Forelimb muscle (tissue), 1 donor: ENCODE data around the gene MYOM1. TPM values are rescaled to one million over a fixed set of nuclear protein-coding genes. Genes with fewer than 3 reads are reported as not detected.

Experiments used
- DNase-seq: peaks from one replicate; pipeline ENCODE4 v3.0.0-alpha.2; 2013; ENCODE audit warnings: low read depth
- polyA plus RNA-seq: library from polyadenylated mRNA; unstranded; fragments of 120-200 nt; gene quantifications from one replicate; pipeline ENCODE4 v1.2.1, GENCODE V29; 2013; ENCODE audit not compliant: insufficient read length

The MYOM1 gene
- polyA plus RNA-seq, 1 donor, result 731 TPM

DNA sequence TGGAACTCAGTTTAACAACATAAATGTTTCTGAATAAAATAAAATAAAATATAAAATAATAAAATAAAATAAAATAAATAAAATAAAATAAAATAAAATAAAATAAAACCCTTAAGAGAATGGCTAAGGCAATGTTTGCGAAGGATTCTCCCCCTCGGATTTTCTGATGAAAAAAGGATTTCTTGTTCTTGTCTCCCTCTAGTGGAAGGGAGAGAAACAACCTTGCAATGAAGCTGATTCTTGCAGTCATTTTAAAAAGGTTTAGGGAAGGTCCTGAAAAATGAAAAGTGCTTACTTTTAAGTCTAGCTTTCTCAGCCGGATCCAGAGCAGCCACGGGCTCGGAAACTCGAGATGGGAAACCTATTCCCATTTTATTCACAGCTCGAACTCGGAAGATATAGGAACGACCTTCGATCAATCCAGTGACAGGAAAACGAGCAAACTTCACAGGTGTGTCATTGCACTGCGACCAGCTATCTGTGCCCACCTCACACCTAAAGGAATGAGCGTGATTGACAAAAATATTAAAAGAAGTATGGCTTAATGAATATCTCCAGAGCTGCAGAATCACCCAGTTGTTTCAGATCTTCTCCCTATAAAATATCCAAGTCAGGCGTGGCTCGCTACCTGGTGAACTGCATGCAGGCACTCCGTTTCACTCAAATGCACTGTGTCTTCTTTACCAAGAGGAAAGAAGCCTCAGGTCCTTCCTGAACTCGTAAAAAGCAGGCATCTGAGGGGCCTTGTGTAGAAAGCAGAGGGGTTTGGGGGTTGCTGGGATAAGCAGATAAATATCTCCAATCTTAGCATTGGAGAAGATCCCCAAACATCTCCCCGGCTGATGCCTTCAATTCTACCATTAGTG is 68.1 kb downstream of the MYOM1 start:
- DNase-seq, result no peak

DNA sequence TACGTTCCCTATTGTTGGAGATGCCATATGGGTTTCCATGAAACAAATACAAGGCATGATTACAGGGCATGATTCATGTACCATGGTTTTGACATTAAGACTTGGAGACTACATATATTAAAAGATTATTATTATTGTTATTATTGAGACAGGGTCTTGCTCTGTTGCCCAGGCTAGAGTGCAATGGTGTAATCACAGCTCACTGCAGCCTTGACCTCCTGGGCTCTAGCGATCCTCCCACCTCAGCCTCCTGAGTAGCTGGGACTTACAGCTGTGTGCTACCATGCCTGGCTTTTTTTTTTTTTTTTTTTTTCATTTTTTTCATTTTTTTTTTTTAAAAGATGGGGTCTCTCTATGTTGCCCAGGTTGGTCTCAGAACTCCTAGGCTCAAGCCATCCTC is 69.1 kb downstream of the MYOM1 start:
- no peak for DNase-seq

DNA sequence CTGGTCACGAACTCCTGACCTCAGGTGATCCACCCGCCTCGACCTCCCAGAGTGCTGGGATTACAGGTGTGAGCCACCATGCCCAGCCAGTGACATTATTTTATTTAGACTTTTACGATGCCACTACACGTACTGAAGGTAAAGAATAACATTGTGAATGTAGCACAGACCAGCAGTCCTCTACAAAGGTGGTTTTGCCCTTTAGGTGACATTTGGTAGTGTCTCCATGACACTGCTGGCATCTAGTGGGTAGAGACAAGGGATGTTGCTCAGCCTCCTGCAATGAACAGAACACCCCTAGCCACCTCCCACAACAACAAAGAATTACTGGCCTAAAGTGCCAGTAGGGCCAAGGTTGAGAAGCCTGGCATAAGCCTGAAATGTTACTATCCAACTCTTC is 69.5 kb downstream of the MYOM1 start:
- DNase-seq, result no peak

DNA sequence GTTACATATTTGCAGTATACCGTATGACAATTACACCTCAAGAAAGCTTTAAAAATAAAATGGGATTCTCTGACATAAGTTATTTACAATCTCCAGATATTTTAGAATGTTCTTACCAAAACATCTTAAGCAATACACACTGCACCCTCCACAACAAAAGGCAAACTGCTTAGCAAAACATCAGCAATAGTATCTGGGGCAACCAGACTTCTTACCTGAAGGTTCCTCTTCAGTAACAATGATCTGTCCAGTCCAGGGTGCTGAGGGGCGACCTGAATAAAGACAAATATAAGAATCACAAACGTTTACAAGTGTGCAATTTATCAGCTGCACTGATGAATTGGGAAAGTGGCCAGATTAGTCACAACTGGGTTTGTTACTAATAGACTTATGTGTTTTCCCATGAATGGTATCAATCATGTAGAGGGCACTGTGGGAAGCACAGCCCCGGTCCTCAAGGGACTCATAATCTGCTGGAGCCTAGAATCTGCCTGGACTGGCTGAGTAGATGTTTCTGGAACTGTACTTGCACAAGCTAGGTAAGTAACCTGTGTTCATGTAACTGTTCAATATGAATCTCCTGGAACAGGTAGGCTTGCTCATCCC is 70.7 kb downstream of the MYOM1 start:
- DNase-seq, result no peak

DNA sequence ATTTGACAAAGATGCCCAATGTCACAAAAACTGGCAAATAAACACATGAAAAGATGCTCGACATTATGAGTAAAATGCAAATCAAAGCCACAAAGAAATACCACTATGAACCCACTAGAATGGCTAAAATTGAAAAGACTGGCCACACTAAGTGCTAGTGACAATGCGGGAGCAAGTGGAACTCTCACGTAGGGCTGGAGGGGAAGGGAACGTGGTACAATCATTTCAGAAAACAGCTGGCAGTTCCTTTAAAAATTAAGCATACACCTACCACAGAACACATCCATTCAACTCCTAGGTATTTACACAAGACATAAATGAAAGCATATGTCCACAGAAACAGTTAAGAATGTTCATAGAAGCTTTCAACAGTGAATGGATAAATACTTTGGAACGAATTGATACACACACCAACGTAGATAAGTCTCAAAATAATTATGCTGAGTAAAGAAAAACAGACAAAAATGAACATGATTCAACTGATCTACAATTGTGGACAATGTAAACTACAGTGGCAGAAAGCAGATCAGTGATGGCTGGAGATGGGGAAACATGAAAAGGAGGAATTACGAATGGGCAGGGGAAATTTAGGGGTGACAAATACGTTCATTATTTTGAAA is 71.7 kb downstream of the MYOM1 start:
- no peak for DNase-seq

DNA sequence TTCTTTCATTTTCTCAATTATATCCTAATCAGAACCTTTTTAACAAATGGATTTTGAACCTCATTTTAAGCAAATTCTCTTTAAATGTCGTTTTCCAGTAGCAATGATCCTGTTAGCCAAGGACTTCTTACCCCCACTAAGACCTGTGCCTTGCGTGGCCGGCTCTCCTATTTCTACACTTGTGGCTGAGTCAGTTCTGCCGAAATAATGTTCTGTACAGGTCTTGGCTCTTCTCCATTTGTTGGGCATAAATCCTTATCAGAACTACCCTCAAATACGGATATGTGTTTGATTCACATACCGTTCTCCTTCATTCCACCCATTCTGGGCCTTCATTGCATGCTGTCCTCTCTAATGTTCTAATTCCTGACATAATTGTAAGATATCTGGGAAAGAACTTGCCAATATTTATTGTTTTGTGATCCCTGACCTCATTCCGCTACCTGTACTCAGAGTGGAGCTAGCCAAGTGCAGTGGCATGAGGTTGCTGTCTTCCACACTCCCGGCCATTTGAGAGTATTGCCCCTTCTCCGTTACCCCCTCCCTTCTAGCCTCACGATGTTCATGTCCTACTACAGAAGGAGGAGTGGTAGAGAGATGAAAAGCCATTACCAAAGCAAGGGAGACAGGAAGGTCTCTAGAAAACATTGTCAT is 78.7 kb downstream of the MYOM1 start:
- no peak for DNase-seq

DNA sequence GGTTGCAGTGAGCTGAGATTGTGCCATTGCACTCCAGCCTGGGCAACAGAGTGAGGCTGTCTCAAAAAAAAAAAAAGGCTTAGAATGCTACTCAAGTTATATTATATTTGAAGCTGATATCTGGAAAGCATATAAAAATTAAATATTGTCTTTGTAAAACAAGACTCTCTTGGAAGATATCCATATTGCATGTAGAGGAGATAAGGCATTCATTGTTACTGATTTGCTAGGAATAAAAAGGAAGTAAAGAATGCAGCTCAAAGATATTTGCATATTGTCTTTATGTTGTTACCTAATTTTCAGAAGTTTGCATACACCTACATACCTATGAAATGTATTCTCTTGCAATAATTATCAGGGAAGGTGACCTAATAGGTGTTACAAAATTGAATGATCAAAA is 79.4 kb downstream of the MYOM1 start:
- DNase-seq, result no peak

DNA sequence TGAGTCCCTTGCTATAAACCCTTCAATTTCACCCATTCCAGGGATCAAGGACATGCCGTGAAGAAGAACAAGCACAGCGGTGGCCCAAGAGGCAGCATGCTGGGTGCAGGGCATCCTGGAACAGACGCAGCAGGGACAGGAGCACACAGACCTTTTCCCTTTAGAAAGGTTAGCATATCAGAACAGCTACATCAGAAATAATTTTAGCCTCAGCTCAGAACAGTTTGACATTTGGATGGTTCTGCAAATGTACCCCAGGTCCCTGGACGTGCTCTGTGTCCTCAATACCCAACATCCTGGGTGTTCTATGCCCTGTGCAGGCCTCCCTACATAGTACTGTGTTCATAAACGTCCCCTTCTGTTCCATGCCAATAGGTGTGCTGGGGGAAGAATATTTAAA is 80.4 kb downstream of the MYOM1 start:
- DNase-seq, result no peak

DNA sequence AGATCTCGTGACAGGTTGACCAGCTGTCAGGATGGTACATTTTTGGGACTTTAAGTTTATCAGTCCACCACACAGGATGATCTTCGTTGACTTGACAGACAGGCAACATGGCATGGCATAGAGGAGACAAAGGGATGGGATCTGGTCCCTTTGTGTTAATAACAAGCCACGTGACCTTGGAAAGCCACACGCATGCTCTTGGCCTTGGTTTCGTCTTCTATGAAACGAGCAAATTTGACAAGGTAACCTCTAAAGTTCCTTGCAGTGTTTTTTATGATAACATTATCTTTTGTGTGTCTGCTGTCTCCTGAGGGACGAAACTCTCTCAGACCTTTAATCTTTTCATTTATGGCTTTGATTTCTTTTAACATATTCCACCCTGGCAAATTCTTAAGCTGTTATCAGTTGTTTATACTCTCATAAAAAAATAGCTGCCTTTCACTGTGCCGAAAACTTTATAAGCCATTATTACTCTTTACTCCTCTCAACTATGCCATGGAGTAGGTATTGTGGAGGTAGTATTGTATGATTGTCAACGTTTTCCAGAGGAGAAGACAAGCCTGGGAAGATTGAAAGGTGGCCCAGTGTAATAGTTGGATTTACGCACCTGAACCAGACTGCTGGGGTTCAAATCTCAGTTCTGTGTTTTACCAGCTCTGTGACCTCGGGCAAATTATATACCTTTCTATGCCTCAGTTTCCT is 81.3 kb downstream of the MYOM1 start:
- no peak for DNase-seq

DNA sequence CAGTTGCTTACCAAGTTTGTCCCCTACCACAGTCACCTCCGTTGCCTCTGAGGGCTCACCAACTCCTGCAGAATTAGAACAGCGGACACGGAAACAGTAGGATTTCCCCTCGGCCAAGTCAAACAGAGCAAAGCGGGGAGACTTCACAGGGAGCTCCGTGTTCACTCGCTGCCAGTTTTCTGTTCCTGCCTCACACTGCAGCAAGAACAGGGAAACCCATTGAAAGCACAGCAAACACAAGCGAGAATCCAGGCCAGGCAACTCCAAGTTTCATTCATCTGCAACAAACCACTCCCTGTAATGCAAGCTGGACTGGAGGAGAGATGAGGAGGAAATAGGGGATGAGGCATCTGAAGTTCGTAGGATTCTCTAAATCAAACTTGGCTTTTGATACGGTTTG is 84.2 kb downstream of the MYOM1 start:
- no peak for DNase-seq

DNA sequence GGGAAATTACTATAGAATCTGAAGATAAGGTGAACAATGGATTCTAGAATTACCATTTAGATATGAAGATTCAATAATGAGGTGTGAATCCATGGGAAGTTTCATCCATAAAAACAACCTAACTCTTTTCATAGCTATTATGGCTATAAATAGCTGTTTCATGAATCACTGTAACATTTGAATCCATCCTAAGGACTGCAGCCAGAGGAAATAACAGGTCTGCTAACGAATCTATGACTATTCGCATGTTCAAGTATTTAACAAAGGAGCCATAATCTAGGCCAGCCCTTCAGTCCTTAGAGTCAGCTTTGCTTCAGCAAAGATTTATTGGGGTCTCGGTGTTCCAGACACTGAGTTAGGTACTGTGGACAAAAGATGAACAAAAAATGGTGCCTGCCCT is 87.1 kb downstream of the MYOM1 start:
- no peak for DNase-seq

DNA sequence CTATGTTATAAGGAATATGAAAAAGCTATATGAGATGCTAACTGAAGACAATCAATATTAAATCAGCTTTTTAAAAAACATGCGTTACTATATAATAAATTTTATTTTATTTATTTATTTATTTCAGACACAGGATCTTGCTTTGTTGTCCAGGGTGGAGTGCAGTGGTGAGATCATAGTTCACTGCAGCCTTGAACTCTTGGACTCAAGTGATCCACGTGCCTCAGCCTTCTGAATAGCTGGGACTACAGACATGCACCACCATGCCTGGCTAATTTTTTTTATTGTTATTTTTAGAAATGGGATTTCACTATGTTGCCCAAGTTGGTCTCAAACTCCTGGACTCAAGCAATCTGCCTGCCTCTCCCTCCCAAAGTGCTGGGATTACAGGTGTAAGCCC is 89.4 kb downstream of the MYOM1 start:
- DNase-seq, result no peak

DNA sequence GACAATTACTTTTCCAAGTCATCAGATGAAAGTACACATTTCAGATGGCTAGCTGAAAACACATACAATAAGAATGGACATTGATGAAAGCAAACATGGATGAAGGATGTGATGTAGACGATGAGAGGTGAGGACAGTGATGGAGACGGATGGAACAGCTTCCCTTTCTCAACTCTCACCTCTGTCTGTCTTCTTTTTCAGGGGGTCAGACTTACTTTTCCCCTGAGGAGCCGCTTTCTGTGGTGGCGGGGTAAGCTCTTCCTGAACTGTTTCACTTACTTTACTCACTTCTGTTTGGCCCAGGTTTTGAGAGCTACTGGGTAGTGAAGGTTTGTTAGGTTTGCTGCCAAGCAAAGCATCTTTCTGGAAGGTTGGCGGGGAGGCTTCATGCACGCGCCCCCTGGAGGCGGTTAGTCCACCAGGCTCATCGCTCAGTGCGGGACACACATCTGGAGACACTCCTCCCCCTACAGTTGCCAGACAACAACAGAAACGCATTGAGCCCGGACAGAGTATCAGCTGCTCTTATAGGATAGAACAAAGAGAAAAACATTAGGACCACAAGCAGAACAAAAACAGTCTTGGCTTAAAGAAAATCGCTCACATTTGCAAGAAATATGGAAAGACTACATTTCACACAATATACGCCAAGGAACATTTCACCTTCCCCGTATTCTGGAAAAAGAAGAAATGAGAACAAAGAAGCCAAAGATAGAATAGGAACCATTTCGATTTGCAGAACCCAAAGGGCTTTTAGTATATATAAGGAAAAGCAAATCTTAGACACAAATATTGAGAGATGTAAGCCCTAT is 90.5 kb downstream of the MYOM1 start:
- peak; percentile 70 for DNase-seq

DNA sequence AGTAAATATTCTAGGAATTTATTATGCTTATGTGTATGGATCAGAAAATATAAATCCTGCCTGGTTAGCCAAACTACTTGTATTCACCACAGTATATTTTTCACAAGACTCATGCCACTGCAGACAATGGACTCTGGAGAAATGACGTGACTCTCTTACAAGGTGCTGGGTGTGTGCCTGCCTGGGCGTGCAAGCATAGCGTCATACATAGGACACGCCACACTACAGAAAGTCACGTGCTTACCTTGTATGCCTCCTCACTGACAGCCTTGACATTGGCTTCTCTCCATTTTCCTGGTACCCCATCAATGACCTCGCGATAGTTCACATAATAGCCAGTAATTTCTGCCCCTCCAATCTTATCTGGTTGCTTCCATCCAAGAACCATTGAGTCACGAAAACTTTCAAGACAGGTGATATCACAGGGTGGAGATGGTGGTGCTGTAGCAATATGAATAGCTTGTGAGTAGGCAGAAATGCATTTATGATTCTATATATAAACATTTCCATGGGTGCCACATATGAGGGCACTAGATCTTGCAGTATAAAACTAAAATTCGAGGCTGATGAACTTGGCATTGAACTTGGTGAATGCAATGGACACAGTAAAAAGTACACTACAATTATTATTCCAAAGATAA is 93.2 kb downstream of the MYOM1 start:
- no peak for DNase-seq

DNA sequence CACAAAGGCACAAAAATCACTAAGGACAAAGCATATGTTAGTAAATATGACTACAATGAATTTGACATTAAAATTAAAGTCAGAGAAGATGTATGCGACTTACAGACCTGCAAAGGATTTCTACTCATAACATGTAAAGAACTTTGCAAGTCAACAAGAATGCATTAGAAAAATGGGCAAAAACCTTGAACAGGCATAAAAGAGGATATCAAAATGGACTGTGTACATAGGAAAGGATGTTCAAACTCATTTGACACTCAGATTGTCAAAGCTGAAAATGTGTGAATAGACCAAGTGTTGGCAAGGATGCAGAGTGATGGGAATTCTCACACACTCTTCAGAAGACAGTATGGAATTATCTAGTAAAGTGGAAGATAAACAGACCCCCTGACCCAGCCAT is 94.9 kb downstream of the MYOM1 start:
- no peak for DNase-seq

DNA sequence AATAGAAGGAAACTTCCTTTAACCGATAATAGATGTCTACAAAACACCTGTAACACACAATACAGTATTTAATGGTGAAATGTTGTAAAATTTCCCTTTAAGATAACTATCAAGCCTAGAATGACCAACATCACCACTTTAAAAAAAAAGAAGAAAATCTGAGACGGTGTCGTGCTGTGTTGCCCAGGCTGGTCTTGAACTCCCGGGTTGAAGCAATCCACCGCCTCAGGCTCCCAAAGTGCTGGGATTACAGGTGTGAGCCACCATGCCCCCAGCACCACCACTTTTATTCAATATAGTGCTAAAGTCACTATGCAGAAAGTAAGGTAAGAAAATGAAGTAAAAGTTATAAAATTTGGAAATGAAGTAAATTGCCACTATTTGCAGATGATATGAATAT is 96.9 kb downstream of the MYOM1 start:
- no peak for DNase-seq

DNA sequence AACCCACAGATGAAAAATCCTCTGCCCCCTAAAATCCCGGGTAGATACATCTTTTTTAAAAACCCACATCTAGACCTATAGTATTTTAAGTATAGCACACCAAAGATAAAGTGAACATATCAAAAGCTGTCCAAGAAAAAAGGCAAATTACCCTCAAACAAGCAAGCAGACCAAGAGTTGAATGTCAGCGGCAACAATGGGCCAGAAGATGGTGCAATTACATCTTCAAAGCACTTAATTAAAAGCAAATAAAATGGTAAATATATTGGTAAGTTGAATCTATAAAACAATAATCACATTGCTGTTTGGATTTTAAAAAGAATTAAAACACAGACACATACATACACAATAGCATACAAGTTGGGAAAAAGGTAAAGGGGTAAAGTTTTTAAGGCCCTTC is 98.5 kb downstream of the MYOM1 start:
- DNase-seq, result no peak

DNA sequence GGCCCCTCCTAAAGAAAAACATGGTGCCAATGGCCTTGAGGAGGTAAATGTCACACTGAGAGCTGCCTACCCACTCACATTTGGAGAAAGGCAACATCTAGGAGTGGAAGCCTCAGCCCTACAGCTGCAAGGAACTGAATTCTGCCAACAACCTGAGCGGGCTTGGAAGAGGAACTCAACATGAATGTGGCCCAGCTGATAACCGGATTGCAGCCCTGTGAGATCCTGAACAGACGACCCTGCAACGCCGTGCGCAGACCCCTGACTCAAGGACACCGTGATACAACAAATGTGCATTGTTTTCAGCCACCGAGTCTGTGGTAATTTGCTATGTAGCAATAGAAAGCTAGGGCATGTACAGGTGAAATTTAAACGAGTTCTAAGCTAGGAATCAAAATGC is 99.4 kb downstream of the MYOM1 start:
- no peak for DNase-seq

DNA sequence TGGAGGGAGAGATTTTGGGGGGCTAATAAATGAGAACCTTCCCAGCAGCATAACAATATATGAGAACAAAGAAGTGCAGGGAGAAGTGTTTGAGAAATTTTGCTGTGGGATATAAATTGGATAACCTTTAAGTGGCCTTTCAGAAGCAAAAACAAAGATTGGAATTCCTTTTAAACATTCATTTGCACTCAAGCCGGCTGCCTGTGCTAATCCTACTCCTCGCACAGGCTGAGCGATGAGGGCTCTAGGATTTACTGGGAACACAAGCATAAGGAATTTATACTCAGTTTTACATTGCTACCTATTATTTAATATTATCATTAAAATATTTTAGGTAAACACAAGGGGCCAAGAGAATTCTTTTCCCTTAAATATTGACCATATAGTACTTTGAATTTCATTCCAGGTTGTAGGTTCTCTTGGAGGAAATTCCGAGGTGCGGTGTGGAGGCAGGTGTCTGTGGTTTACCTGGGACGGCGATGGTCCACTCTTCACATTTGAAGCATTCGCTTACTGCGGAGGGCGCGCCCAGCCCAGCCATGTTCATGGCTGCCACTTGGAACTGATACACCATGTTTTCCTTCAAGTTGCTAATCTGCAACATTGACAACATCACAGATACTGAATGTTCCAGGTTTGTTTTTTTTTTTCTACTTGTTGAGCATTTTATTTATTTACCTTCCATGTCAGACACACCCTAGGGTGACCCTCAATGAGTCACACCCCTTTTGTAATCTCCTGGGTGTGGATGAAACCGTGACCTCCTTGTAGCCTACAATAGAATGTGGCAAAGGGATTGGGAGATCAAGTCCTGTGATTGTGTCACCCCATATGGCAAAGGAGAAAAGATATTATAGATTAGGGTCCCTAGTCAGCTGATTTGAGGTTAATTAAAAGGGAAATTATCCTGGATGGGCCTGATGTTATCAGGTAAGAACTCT is 100.1 kb downstream of the MYOM1 start:
- no peak for DNase-seq
